GM12892 (cell line): Measurements from ENCODE around the gene CACNA1B.

Experiments
- POLR2A ChIP-seq: IDR thresholded peaks from 2 replicates; pipeline ENCODE4 v1.6.1; 2011; ENCODE audit warnings: low read depth, low read length, control low read depth
- POLR2AphosphoS5 ChIP-seq: IDR thresholded peaks from 2 replicates; pipeline ENCODE4 v1.6.1; 2011; ENCODE audit warnings: low read depth, low read length, control low read depth
- TAF1 ChIP-seq: IDR thresholded peaks from 2 replicates; pipeline ENCODE4 v1.6.1; 2011; ENCODE audit warnings: low read depth, mild to moderate bottlenecking, control low read depth, low read length, borderline replicate concordance

DNA sequence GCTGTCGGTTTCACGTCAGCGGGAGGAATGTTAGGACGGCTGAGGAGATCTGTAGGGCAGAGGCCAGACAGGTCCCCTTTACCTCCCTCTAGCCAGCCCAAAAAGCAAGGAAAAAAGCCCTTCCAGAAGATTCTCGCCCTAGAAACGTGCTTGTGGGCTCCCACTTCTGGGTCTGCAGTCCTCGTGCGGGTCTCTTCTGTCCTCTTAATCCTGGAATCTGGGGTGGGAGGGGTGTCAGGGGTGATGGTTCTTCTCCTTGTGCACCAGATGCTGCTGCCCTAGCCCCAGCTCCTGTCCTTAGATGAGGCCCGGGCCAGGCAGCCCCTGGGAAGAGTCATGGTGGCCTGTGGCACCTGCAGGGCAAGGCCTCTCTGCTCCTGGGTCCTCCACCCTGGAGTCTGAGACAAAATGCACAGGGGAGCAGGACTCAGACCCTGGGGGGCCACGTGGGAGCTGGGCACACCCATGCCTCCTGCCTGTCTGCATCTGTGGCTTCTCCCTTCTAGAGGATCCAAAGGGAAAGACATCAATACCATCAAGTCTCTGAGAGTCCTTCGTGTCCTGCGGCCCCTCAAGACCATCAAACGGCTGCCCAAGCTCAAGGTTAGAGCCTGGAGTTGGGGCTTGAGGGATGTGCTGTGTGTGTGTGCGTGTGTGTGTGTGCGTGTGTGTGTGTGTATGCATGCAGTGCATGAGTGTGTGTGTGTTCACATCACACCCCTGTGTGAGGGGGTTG, 174.2 kb downstream of the CACNA1B start:
- TF ChIP-seq POLR2A: no peak
- no peak for TF ChIP-seq TAF1
- no peak for TF ChIP-seq POLR2AphosphoS5
